ENCODE measurements around the gene ATP6V0A1. TPM values are rescaled to one million over a fixed set of nuclear protein-coding genes. Genes with fewer than 3 reads are reported as not detected.

Gene ATP6V0A1
- total RNA-seq, 2 donors from 2014 or later = 45.2 to 53.1 TPM

DNA sequence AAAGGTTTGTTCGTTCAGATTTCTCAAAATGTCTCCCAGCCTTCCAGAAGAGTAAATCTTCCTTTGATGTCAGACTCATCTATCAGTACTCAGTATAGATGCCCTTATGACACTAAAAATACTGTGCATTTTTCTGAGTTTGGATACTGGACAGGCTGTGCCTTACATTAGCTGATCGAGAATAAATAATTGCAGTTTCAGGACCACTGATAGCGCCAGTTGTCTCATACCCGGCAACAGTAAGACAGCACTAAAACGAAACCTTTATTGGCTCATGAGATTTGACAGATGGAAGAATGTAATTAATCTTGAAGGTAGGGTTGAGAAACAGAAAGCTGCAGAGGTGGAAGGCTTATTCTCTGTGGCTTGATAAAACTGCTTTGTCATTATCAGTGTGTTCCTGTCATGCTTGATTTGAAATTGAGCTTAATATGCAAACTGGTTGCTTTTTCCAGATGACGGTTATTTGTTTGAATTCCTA lies 1.2 kb downstream of the ATP6V0A1 start:
- peaks cover 16% of the 10 kb centered on the region for H3K36me3 ChIP-seq (ENCODE audit: control insufficient read depth, insufficient read depth, low read length)
- H3K27me3 Mint-ChIP-seq (ENCODE audit: insufficient read depth) = no peaks in the 10 kb centered on the region
- TF ChIP-seq, protein P1, sequence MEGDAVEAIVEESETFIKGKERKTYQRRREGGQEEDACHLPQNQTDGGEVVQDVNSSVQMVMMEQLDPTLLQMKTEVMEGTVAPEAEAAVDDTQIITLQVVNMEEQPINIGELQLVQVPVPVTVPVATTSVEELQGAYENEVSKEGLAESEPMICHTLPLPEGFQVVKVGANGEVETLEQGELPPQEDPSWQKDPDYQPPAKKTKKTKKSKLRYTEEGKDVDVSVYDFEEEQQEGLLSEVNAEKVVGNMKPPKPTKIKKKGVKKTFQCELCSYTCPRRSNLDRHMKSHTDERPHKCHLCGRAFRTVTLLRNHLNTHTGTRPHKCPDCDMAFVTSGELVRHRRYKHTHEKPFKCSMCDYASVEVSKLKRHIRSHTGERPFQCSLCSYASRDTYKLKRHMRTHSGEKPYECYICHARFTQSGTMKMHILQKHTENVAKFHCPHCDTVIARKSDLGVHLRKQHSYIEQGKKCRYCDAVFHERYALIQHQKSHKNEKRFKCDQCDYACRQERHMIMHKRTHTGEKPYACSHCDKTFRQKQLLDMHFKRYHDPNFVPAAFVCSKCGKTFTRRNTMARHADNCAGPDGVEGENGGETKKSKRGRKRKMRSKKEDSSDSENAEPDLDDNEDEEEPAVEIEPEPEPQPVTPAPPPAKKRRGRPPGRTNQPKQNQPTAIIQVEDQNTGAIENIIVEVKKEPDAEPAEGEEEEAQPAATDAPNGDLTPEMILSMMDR (conservative IDR thresholded peaks at IDR 0.05) = no peak
- peaks cover 19% of the 10 kb centered on the region for H3K4me1 Mint-ChIP-seq
- no peak overlapping the region for H3K9ac ChIP-seq (ENCODE audit: extremely low read depth, low read length, poor library complexity, severe bottlenecking)
- no peak overlapping the region for H3K27ac Mint-ChIP-seq
- peak overlapping the region; percentile 89 for H3K4me3 ChIP-seq (ENCODE audit: low read length)
- H3K9me3 ChIP-seq (ENCODE audit: control insufficient read depth, low read length) = no peaks in the 10 kb centered on the region
- H3K9me3 Mint-ChIP-seq = no peaks in the 10 kb centered on the region
- peaks cover 17% of the 10 kb centered on the region for H3K36me3 Mint-ChIP-seq (ENCODE audit: low read depth)
- no peaks in the 10 kb centered on the region for H3K4me1 ChIP-seq (ENCODE audit: control insufficient read depth, insufficient read depth, low read length)
- H3K4me3 Mint-ChIP-seq = peak overlapping the region; percentile 89
- no peaks in the 10 kb centered on the region for H3K27me3 ChIP-seq (ENCODE audit: control insufficient read depth, insufficient read depth, low read length, poor library complexity, severe bottlenecking)
- no peak for DNase-seq
- no peak overlapping the region for H3K27ac ChIP-seq (ENCODE audit: low read depth, low read length)
- WGBS, 2 experiments (ENCODE audit: insufficient coverage in 1 of 2, insufficient read length in 1 of 2) = 70 to 83% methylated on average over 6 of the region's 6 CpGs

DNA sequence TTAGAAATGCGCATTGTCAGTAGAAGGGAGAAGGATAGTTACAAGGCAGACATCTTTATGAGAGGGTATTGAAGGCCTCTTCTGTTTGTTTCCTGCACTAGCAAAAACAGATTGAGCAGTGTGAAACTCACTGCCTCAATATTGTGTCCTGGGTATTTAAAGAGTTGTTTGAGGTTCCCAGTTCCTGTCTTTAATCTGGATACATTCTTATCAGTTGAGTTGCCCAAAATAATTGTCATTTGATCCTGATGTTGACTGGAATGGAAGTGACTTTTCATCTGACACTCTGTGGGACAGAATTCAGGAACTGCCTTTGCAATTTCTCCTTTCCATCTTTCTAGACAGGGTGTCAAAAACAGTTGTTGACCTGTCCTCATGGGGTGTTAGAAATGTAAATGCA lies 1.7 kb downstream of the ATP6V0A1 start:
- no peaks in the 10 kb centered on the region for H3K27me3 Mint-ChIP-seq (ENCODE audit: insufficient read depth)
- H3K27ac Mint-ChIP-seq = no peak overlapping the region
- peaks cover 19% of the 10 kb centered on the region for H3K4me1 Mint-ChIP-seq
- TF ChIP-seq, protein P1 (conservative IDR thresholded peaks at IDR 0.05) = no peak
- peaks cover 16% of the 10 kb centered on the region for H3K36me3 ChIP-seq (ENCODE audit: control insufficient read depth, insufficient read depth, low read length)
- no peak overlapping the region for H3K27ac ChIP-seq (ENCODE audit: low read depth, low read length)
- H3K4me3 Mint-ChIP-seq = peak overlapping the region; percentile 89
- no peak overlapping the region for H3K9ac ChIP-seq (ENCODE audit: extremely low read depth, low read length, poor library complexity, severe bottlenecking)
- H3K4me3 ChIP-seq (ENCODE audit: low read length) = peak overlapping the region; percentile 89
- H3K4me1 ChIP-seq (ENCODE audit: control insufficient read depth, insufficient read depth, low read length) = no peaks in the 10 kb centered on the region
- H3K9me3 Mint-ChIP-seq = no peaks in the 10 kb centered on the region
- peaks cover 17% of the 10 kb centered on the region for H3K36me3 Mint-ChIP-seq (ENCODE audit: low read depth)
- H3K9me3 ChIP-seq (ENCODE audit: control insufficient read depth, low read length) = no peaks in the 10 kb centered on the region
- H3K27me3 ChIP-seq (ENCODE audit: control insufficient read depth, insufficient read depth, low read length, poor library complexity, severe bottlenecking) = no peaks in the 10 kb centered on the region
- no peak for DNase-seq
- WGBS, 2 experiments (ENCODE audit: insufficient coverage in 1 of 2, insufficient read length in 1 of 2) = 86 to 100% methylated on average over 1 of the region's 1 CpG

DNA sequence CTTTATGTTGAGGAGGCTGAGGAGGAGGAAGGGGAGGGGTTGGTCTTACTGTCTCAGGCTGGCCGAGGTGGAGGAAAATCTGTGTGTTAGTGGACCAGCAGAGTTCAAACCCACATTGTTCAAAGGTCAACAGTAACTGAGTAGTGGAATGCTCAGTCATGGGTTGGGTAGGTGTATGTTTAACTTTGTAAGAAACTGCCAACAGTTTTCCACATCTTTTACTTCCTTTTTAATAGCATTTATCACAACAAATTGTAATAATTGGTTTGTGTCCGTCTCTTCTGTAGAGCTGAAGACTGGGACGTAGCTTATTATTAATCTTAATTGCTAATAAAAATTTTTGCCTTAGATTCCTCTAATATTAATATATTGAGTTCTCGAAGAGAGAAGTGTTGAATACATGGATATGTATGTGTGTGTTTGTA lies 5.3 kb downstream of the ATP6V0A1 start:
- Mint-ChIP-seq H3K4me1 (peaks cover 16% of the 10 kb centered on the region), H3K4me3 (no peak overlapping the region), H3K27ac (no peak overlapping the region), H3K9me3 (no peaks in the 10 kb centered on the region), H3K36me3 (ENCODE audit: low read depth) (peaks cover 39% of the 10 kb centered on the region), H3K27me3 (ENCODE audit: insufficient read depth) (no peaks in the 10 kb centered on the region)
- Histone ChIP-seq H3K27me3 (ENCODE audit: control insufficient read depth, insufficient read depth, low read length, poor library complexity, severe bottlenecking) (no peaks in the 10 kb centered on the region), H3K27ac (ENCODE audit: low read depth, low read length) (no peak overlapping the region), H3K36me3 (ENCODE audit: control insufficient read depth, insufficient read depth, low read length) (peaks cover 44% of the 10 kb centered on the region), H3K4me1 (ENCODE audit: control insufficient read depth, insufficient read depth, low read length) (no peaks in the 10 kb centered on the region), H3K4me3 (ENCODE audit: low read length) (no peak overlapping the region), H3K9ac (ENCODE audit: extremely low read depth, low read length, poor library complexity, severe bottlenecking) (no peak overlapping the region), H3K9me3 (ENCODE audit: control insufficient read depth, low read length) (no peaks in the 10 kb centered on the region)
- DNase-seq = no peak
- 81% methylated on average over 2 of the region's 4 CpGs; no CpG with 5 or more reads in 1 of the 2 experiments for WGBS, 2 experiments (ENCODE audit: insufficient coverage in 1 of 2, insufficient read length in 1 of 2)
- TF ChIP-seq, protein P1 (conservative IDR thresholded peaks at IDR 0.05) = no peak
